D721Med (cell line): ENCODE data around the gene HSF2BP.

Experiments used
- DNase-seq: peaks from one replicate; pipeline ENCODE4 v3.0.0; 2011; ENCODE audit warnings: low spot score; ENCODE audit not compliant: insufficient read length
- FAIRE-seq: peaks from 2 replicates; lab custom pipeline; 2011; peaks lifted over from hg19 to GRCh38; lab: Jason Lieb, UNC
- CTCF ChIP-seq: IDR thresholded peaks from 2 replicates; pipeline ENCODE4 v1.5.1; 2012; ENCODE audit warnings: mild to moderate bottlenecking, control low read depth; ENCODE audit not compliant: insufficient read depth; ENCODE audit errors: missing control alignments

HSF2BP gene

GRCh38 chr21:43608225-43608624 lies 51.1 kb downstream of the HSF2BP start:
- TF ChIP-seq CTCF, result no peak
- no peak for DNase-seq
- FAIRE-seq, result no peak

- no peak for TF ChIP-seq CTCF
- FAIRE-seq, result no peak
These were observed 53.7 kb downstream of the HSF2BP start for GRCh38 chr21:43605320-43606215.

GRCh38 chr21:43604505-43605204 lies 54.6 kb downstream of the HSF2BP start:
- DNase-seq (no peak), FAIRE-seq (no peak)
- TF ChIP-seq CTCF, result no peak

More at GRCh38 chr21:43605320-43606215, 53.7 kb downstream of the HSF2BP start:
- DNase-seq, result no peak

- DNase-seq (no peak), FAIRE-seq (no peak)
- no peak for TF ChIP-seq CTCF
These were observed 55.4 kb downstream of the HSF2BP start for GRCh38 chr21:43603641-43604504.

GRCh38 chr21:43603233-43603626 lies 56.1 kb downstream of the HSF2BP start:
- FAIRE-seq (no peak), DNase-seq (no peak)

More at GRCh38 chr21:43603233-43603626, 56.1 kb downstream of the HSF2BP start:
- TF ChIP-seq CTCF, result no peak
